ENCODE data around the gene PALLD.

DNA sequence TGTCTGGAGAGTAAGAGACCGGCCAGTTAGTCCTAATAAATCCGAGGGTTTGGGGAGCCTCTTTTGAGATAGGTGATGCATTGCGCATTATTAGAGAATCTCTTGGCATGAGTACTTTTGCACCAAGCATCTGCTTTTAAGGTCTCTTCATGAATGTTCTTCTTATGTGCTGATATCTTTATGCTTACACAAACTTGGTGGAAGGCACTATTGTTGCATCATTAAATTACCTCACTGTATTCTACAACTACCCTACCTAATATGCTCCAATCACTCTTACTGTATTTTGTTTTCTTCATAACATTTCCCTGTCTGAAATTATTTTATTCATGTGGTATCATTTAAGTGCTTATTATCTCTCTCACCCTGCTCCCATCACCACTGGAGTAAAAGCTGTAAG, 151.6 kb downstream of the PALLD start:
- TF ChIP-seq EZH2 (IDR thresholded peaks at IDR 0.05; ENCODE audit: insufficient read depth, poor library complexity, severe bottlenecking) (no peak), EZH2phosphoT487 (IDR thresholded peaks at IDR 0.05; ENCODE audit: insufficient read depth, low read depth) (no peak)

All from GM23248 (cell line).